K562 (cell line): ENCODE data around the gene PRPF38A. TPM values are rescaled to one million over a fixed set of nuclear protein-coding genes. Genes with fewer than 3 reads are reported as not detected.

Experiments
- ATAC-seq: fragments of 200-7000 bp; cut with Tn5 transposase; 3 replicates; pipeline ENCODE4 v1.9.1; 2020; ENCODE audit warnings: moderate library complexity
- BruUV-seq: library from RNA; stranded (reverse); fragments of 400-500 nt; replicated peaks from 2 replicates; lab custom pipeline; 2021; lab: Mats Ljungman, UMichigan
- CTCF ChIA-PET: fragments of 300-600 bp; formaldehyde crosslinking; extraction: SDS; loops from one replicate; lab custom pipeline; 2021; ENCODE audit warnings: low intra/inter-chr PET ratio; lab: Yijun Ruan, JAX
- POLR2A ChIA-PET: fragments of 300-600, 350-650 bp; sonication (Branson Sonifier 250); formaldehyde crosslinking; extraction: SDS; loops from one replicate; lab custom pipeline; 2021; ENCODE audit warnings: antibody characterized with exemption, inconsistent platforms; lab: Yijun Ruan, JAX
- DNase-seq, 4 experiments: peaks; one replicate each; pipeline versions ENCODE4 v3.0.0 to v3.0.0-alpha.2; 2011 to 2018; ENCODE audit warnings: low spot score in 3 of 4, mixed read lengths in 3 of 4; ENCODE audit errors: extremely low read depth in 1 of 4
- FAIRE-seq: peaks from 2 replicates; lab custom pipeline; 2011; peaks lifted over from hg19 to GRCh38; lab: Jason Lieb, UNC
- H2AFZ ChIP-seq: 2 replicates; pipeline ENCODE4 v1.6.0; 2011; ENCODE audit warnings: low read depth, low read length, control low read depth, inconsistent platforms
- H3K27ac ChIP-seq: fragments of 200-600 bp; 3 replicates; pipeline ENCODE4 v1.8.0; 2011; ENCODE audit warnings: low read depth, mild to moderate bottlenecking, control low read depth, inconsistent platforms, low read length, moderate library complexity, mixed read lengths; ENCODE audit errors: extremely low read depth
- H3K27me3 ChIP-seq, 2 experiments: fragments of 300-600 bp in 1 of 2; 2 replicates in 1 of 2; 3 replicates in 1 of 2; pipeline versions ENCODE4 v1.6.0 to v1.8.0; 2011; ENCODE audit warnings: inconsistent platforms in 2 of 2, low read length in 2 of 2, mild to moderate bottlenecking in 1 of 2, mixed read lengths in 1 of 2, moderate library complexity in 1 of 2; ENCODE audit not compliant: control insufficient read depth in 2 of 2, insufficient read depth in 2 of 2
- H3K36me3 ChIP-seq: fragments of 300-600 bp; 3 replicates; pipeline ENCODE4 v1.8.0; 2011; ENCODE audit warnings: mild to moderate bottlenecking, low read length, inconsistent platforms; ENCODE audit not compliant: control insufficient read depth, insufficient read depth
- H3K4me1 ChIP-seq, 2 experiments: fragments of 200-600 bp in 1 of 2; replicated peaks in 1 of 2; 2 replicates in 1 of 2; 3 replicates in 1 of 2; pipeline versions ENCODE4 v1.5.1 to v1.8.0; 2011; ENCODE audit warnings: inconsistent platforms in 2 of 2, low read length in 2 of 2, mild to moderate bottlenecking in 1 of 2, mixed read lengths in 1 of 2, moderate library complexity in 1 of 2; ENCODE audit not compliant: control insufficient read depth in 2 of 2, insufficient read depth in 2 of 2
- H3K4me2 ChIP-seq: 2 replicates; pipeline ENCODE4 v1.6.1; 2011; ENCODE audit warnings: low read length, control low read depth, inconsistent platforms, mixed read lengths; ENCODE audit not compliant: insufficient read depth
- H3K4me3 ChIP-seq: fragments of 200-600 bp; sonication (generic), shearing (Covaris generic); 2 replicates; pipeline ENCODE4 v1.5.1; 2016; ENCODE audit warnings: control low read depth, inconsistent platforms
- H3K79me2 ChIP-seq: fragments of 200-600 bp; 3 replicates; pipeline ENCODE4 v1.8.0; 2011; ENCODE audit warnings: low read length, inconsistent platforms; ENCODE audit not compliant: control insufficient read depth, insufficient read depth
- H3K9ac ChIP-seq, 2 experiments: 2 replicates each; pipeline versions ENCODE4 v1.6.0 to v1.6.1; 2011; ENCODE audit warnings: low read depth in 2 of 2, low read length in 2 of 2, control low read depth in 1 of 2, inconsistent platforms in 1 of 2, mild to moderate bottlenecking in 1 of 2, mixed read lengths in 1 of 2; ENCODE audit not compliant: insufficient read depth in 1 of 2
- H3K9me1 ChIP-seq: one replicate; pipeline ENCODE4 v1.6.0; 2011; ENCODE audit warnings: inconsistent platforms, mild to moderate bottlenecking, low read length, moderate library complexity; ENCODE audit not compliant: control insufficient read depth, insufficient read depth
- H3K9me3 ChIP-seq: replicated peaks from 2 replicates; pipeline ENCODE4 v1.5.1; 2011; ENCODE audit warnings: low read depth, low read length, inconsistent platforms; ENCODE audit not compliant: control insufficient read depth, insufficient read depth
- H4K20me1 ChIP-seq: replicated peaks from 2 replicates; pipeline ENCODE4 v1.6.1; 2011; ENCODE audit warnings: low read length, inconsistent platforms, mixed read lengths; ENCODE audit not compliant: control insufficient read depth, insufficient read depth
- ERF ChIP-seq: fragments of 450-650 bp; formaldehyde crosslinking; IDR thresholded peaks from 2 replicates; pipeline ENCODE4 v1.4.0; 2020; ENCODE audit warnings: mild to moderate bottlenecking, mixed read lengths
- GTF2F1 ChIP-seq: IDR thresholded peaks from 2 replicates; pipeline ENCODE4 v1.6.1; 2011; ENCODE audit warnings: low read depth, low read length, improper control_type of control experiment
- KAT7 ChIP-seq: sonication (generic); formaldehyde crosslinking; IDR thresholded peaks from 2 replicates; pipeline ENCODE4 v1.8.0; 2022; ENCODE audit warnings: missing genetic modification reagents, mild to moderate bottlenecking, borderline replicate concordance
- POLR2G ChIP-seq: fragments of 200-400 bp; formaldehyde crosslinking; IDR thresholded peaks from 2 replicates; pipeline ENCODE4 v1.6.1; 2017; ENCODE audit warnings: low read depth, mild to moderate bottlenecking, antibody characterized with exemption, low read length, moderate library complexity
- RBM25 ChIP-seq: fragments of 200-400 bp; formaldehyde crosslinking; IDR thresholded peaks from 2 replicates; pipeline ENCODE4 v1.6.1; 2018; ENCODE audit warnings: low read length, low read depth, moderate library complexity; ENCODE audit not compliant: severe bottlenecking
- WGBS: fragments of 100-300 bp; shearing (Covaris generic); methylation state at CpG from one replicate; pipeline ENCODE4 v1.1.6; 2016; ENCODE audit warnings: low coverage, mixed read lengths; ENCODE audit not compliant: insufficient coverage; ENCODE audit errors: missing lambda C conversion rate; 5-methylcytosine and 5-hydroxymethylcytosine counted together
- in situ Hi-C: fragments of 300-500 bp; cut with MboI; formaldehyde crosslinking; loops from 4 replicates; pipeline ENCODE4 v1.15.0; 2018; ENCODE audit warnings: inconsistent platforms, mixed read lengths
- intact Hi-C: fragments of 100-400 bp; cut with micrococcal nuclease; formaldehyde crosslinking; loops from 2 replicates; pipeline ENCODE4 v1.14.2; 2022
- polyA plus RNA-seq, 8 experiments: library from polyadenylated mRNA; depleted of rRNA in 4 of 8; stranded (reverse) in 5 of 8; unstranded in 3 of 8; fragments of >200 nt; fragmentation: Nextera tagmentation in 2 of 8; fragmentation: Illumina TruSeq in 1 of 8; extraction: Ambion mirVana in 2 of 8; extraction: Trizol in 1 of 8; gene quantifications; 2 replicates each; pipeline versions ENCODE4 v1.2.1 to v1.2.3, GENCODE V29; 2011 to 2014; ENCODE audit warnings: inconsistent platforms in 1 of 8, missing spikeins in 1 of 8
- total RNA-seq, 7 experiments: library from RNA; depleted of rRNA in 6 of 7; stranded (reverse); fragments of >200 nt in 6 of 7; fragmentation: Illumina TruSeq in 2 of 7; extraction: Trizol in 2 of 7; gene quantifications; 2 replicates each; pipeline versions ENCODE4 v1.2.1 to v1.2.3, GENCODE V29; 2011 to 2021; ENCODE audit warnings: low replicate concordance in 1 of 7
- TF ChIP-seq, protein P1 (sequence below), 3 experiments: IDR thresholded peaks in 2 of 3; conservative IDR thresholded peaks in 1 of 3; 2 replicates each; pipeline ENCODE4 v1.5.1; 2011 to 2012; ENCODE audit warnings: low read length in 3 of 3, mild to moderate bottlenecking in 3 of 3, control low read depth in 2 of 3, improper control_type of control experiment in 1 of 3, inconsistent platforms in 1 of 3, low read depth in 1 of 3, mixed read lengths in 1 of 3, moderate library complexity in 1 of 3; ENCODE audit not compliant: insufficient read depth in 2 of 3

The PRPF38A gene
- total and polyA plus RNA-seq, 9 of the 15 experiments (the other 6 are each of a cell fraction or from before 2014, with no cell fraction given), result 53.6 to 198 (median 89.2) TPM

DNA sequence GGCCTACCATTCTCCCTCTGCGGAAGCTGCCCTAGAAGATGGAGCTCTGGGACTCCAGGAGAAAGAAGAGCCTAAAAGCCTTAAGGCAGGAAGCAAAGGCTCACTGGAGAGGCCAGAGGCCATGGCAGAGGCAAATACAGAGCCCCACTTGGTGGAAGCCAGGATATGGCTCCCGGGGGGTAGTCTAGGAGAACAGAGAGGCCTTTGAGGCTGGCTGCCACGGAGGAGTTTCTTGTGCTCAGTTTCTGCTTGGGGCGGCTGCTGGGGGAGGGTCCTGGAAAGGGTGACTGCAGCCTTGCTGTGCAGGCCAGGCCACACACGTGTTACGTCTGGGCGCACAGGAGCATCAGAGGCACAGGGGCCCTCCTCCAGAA lies 43.8 kb upstream of the PRPF38A start:
- FAIRE-seq, result no peak
- no TSS peak for BruUV-seq

DNA sequence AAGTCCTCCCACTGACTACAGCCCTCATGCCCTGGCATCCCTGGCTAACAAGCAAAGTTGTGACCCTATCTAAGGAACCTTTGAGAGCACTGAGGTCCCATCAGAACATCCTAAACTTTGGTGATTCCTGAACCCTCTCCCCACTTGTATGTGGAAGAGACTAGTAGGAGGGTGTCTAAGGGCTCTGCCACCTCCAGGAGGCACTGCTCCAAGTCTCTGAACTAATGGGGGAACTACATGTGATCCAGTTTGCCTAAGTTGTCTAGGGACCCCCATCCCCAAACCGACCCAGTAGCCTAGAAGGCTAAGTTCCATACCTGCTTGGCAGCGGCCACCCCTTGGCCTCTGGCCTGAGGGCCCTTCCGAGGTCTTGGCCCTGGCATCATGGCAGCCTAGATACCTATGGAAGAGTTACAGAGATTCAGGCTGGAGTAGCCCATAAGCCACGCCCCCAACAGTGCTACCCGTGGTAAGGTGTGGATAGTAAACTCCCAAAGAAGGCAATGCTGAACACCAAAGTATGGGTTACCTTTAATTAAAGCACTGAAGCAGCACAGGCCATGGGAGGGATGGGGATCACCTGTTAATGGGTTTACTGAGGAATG lies 40.1 kb upstream of the PRPF38A start:
- WGBS, result 63% methylated on average over 5 of the region's 5 CpGs
- H3K4me3 ChIP-seq, result peak overlapping the region; percentile 77; the same call in 1 of the 2 replicates
- H2AFZ ChIP-seq, result no peak overlapping the region
- no peaks in the 10 kb centered on the region for H3K9me3 ChIP-seq
- TF ChIP-seq, protein P1, sequence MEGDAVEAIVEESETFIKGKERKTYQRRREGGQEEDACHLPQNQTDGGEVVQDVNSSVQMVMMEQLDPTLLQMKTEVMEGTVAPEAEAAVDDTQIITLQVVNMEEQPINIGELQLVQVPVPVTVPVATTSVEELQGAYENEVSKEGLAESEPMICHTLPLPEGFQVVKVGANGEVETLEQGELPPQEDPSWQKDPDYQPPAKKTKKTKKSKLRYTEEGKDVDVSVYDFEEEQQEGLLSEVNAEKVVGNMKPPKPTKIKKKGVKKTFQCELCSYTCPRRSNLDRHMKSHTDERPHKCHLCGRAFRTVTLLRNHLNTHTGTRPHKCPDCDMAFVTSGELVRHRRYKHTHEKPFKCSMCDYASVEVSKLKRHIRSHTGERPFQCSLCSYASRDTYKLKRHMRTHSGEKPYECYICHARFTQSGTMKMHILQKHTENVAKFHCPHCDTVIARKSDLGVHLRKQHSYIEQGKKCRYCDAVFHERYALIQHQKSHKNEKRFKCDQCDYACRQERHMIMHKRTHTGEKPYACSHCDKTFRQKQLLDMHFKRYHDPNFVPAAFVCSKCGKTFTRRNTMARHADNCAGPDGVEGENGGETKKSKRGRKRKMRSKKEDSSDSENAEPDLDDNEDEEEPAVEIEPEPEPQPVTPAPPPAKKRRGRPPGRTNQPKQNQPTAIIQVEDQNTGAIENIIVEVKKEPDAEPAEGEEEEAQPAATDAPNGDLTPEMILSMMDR (IDR thresholded peaks at IDR 0.05 in 2 of 3, conservative IDR thresholded peaks at IDR 0.05 in 1 of 3; ENCODE audit: insufficient read depth in 2 of 3, low read depth in 1 of 3, low read length in 3 of 3), result peak in 2 of 3 experiments; percentile 22 to 53; a peak in 4 of 6 replicates
- TF ChIP-seq KAT7 (CRISPR knock-in tag) (0 out of 2 replicates have a peak, but pooled peaks have one; percentile 8), ERF (CRISPR knock-in tag) (no peak), RBM25 (no peak)
- peaks cover 21 to 37% of the 10 kb centered on the region in 2 experiments for H3K4me1 ChIP-seq
- H3K9ac ChIP-seq, result peak overlapping the region; percentile 69 to 95; a peak in 3 of 4 replicates
- H3K27ac ChIP-seq, result peak overlapping the region; percentile 93
- in situ Hi-C loops, result no loop called here
- peak overlapping the region; percentile 91 for H3K4me2 ChIP-seq
- peak in 1 of 4 experiments; percentile 33 for DNase-seq
- H4K20me1 ChIP-seq, result no peaks in the 10 kb centered on the region; the same call in 1 of the 2 replicates
- H3K79me2 ChIP-seq, result peaks cover 22% of the 10 kb centered on the region
- ChIA-PET CTCF (no interaction called here), POLR2A (interaction anchor here (0.5 to 3.7 kb wide), 7 partner anchors 11 to 802 kb away, joined by 3 to 29 read pairs (median 11); partner anchors contain the start of genes ORC1 and PRPF38A)
- H3K36me3 ChIP-seq, result peaks cover 56% of the 10 kb centered on the region; the same call in 2 of the 3 replicates
- TSS peak; percentile 42 for BruUV-seq
- peaks cover 5% of the 10 kb centered on the region for H3K9me1 ChIP-seq
- intact Hi-C loops, result loop anchor here (2.0 kb wide), 1 partner anchor 322 kb away; no protein-coding TSS in a partner anchor
- no peak for ATAC-seq
- FAIRE-seq, result no peak
- no peaks in the 10 kb centered on the region for H3K27me3 ChIP-seq

More for the DNA sequence above, 43.8 kb upstream of the PRPF38A start:
- 94% methylated on average over 7 of the region's 7 CpGs for WGBS
- Histone ChIP-seq H3K27me3 (no peaks in the 10 kb centered on the region), H3K4me1 (peaks cover 11 to 13% of the 10 kb centered on the region in 2 experiments; a peak in 4 of 5 replicates), H3K79me2 (peaks cover 18% of the 10 kb centered on the region)
- intact Hi-C loops, result no loop called here
- TF ChIP-seq POLR2G (0 out of 2 replicates have a peak, but pooled peaks have one; percentile 30), GTF2F1 (no peak)
- TF ChIP-seq, all 486 proteins: peak for 1
- in situ Hi-C loops, result no loop called here
- POLR2A ChIA-PET, result interaction anchor here (0.9 to 2.7 kb wide), 2 partner anchors 12 to 32 kb away, joined by 4 to 12 read pairs; no protein-coding TSS in a partner anchor
- peaks cover 3% of the 10 kb centered on the region; the same call in 1 of the 2 replicates for H4K20me1 ChIP-seq
- H3K4me3 ChIP-seq, result no peak overlapping the region
- CTCF ChIA-PET, result no interaction called here
- no peak overlapping the region for H2AFZ ChIP-seq
- DNase-seq (no peak), ATAC-seq (no peak)
- H3K36me3 ChIP-seq, result peaks cover 88% of the 10 kb centered on the region
- no peak overlapping the region for H3K4me2 ChIP-seq
- no peak overlapping the region for H3K27ac ChIP-seq
- H3K9me3 ChIP-seq, result no peaks in the 10 kb centered on the region
- H3K9me1 ChIP-seq, result peaks cover 5% of the 10 kb centered on the region
- no peak overlapping the region for H3K9ac ChIP-seq
